Spleen (tissue), 11 donors: ENCODE results near the gene MDH2. TPM values are rescaled to one million over a fixed set of nuclear protein-coding genes. Genes with fewer than 3 reads are reported as not detected.
A peak's percentile ranks its signal among the peaks of the same experiment; 100 is the strongest.

ENCODE experiments used
- DNase-seq: peaks from one replicate; pipeline ENCODE4 v3.0.0-alpha.2; 2020
- H3K27ac ChIP-seq, 8 donors: fragments of 200-600 bp; sonication (generic) in 7 of 8; 1 replicate in 4 of 8; 2 replicates in 4 of 8; pipeline versions ENCODE4 v1.5.0 to v1.8.0; 2016 to 2021; ENCODE audit warnings: inconsistent platforms in 4 of 8, mild to moderate bottlenecking in 4 of 8, moderate library complexity in 1 of 8
- H3K27me3 ChIP-seq, 7 donors: fragments of 200-600 bp; sonication (generic) in 6 of 7; replicated peaks in 1 of 7; 1 replicate in 4 of 7; 2 replicates in 3 of 7; pipeline versions ENCODE4 v1.5.0 to v1.8.0; 2016 to 2021; ENCODE audit warnings: inconsistent platforms in 3 of 7, mild to moderate bottlenecking in 1 of 7
- H3K36me3 ChIP-seq, 6 donors: fragments of 200-600 bp; sonication (generic) in 5 of 6; 1 replicate in 4 of 6; 2 replicates in 2 of 6; pipeline versions ENCODE4 v1.5.0 to v1.8.0; 2016 to 2021; ENCODE audit warnings: inconsistent platforms in 2 of 6
- H3K4me1 ChIP-seq, 6 donors: fragments of 200-600 bp; sonication (generic) in 5 of 6; 1 replicate in 3 of 6; 2 replicates in 3 of 6; pipeline versions ENCODE4 v1.5.0 to v1.8.0; 2016 to 2021; ENCODE audit warnings: inconsistent platforms in 3 of 6
- H3K4me3 ChIP-seq, 8 donors: fragments of 200-600 bp; sonication (generic) in 7 of 8; 1 replicate in 4 of 8; 2 replicates in 4 of 8; pipeline versions ENCODE4 v1.5.0 to v1.8.0; 2016 to 2021; ENCODE audit warnings: inconsistent platforms in 4 of 8, mild to moderate bottlenecking in 4 of 8, moderate library complexity in 2 of 8
- H3K9me3 ChIP-seq, 8 donors: fragments of 200-600 bp; sonication (generic) in 7 of 8; 1 replicate in 4 of 8; 2 replicates in 4 of 8; pipeline versions ENCODE4 v1.5.0 to v1.8.0; 2016 to 2021; ENCODE audit warnings: inconsistent platforms in 4 of 8
- POLR2A ChIP-seq, 3 donors: fragments of 450-650 bp; IDR thresholded peaks; one replicate each; pipeline ENCODE4 v1.5.1; 2017; ENCODE audit warnings: antibody characterized with exemption in 3 of 3, mild to moderate bottlenecking in 1 of 3
- POLR2AphosphoS5 ChIP-seq, 3 donors: sonication (generic); formaldehyde crosslinking; IDR thresholded peaks; one replicate each; pipeline ENCODE4 v1.5.1; 2017; ENCODE audit warnings: antibody characterized with exemption in 3 of 3
- WGBS, 5 donors: extraction: QIAGEN DNeasy Blood & Tissue Kit in 3 of 5; methylation state at CpG; one replicate each; pipeline versions ENCODE4 v1.1.5 to v1.1.7; 2013 to 2018; 5-methylcytosine and 5-hydroxymethylcytosine counted together
- intact Hi-C: fragments of 100-400 bp; cut with DNase I; formaldehyde crosslinking; loops from one replicate; pipeline ENCODE4 v1.15.0; 2023; ENCODE audit warnings: low total_unique reads
- polyA plus RNA-seq, 3 donors: library from polyadenylated mRNA; stranded (reverse); fragments of 200-250 nt; gene quantifications; one replicate each; pipeline ENCODE4 v1.2.1, GENCODE V29; 2013
- total RNA-seq, 7 donors: library from RNA; depleted of rRNA in 3 of 7; stranded (reverse); fragments of >200 nt in 3 of 7; fragmentation: NEBNext Ultra II Directional in 4 of 7; extraction: Animal tissue kit (Norgen Biotek cat#: 25700) in 4 of 7; gene quantifications; one replicate each; pipeline versions ENCODE4 v1.1.0 to v1.2.1, GENCODE V29; 2016 to 2021
- TF ChIP-seq, protein P1 (sequence below), 11 experiments: fragments of 200-600 bp in 7 of 11; fragments of 450-650 bp in 4 of 11; sonication (generic) in 4 of 11; IDR thresholded peaks in 8 of 11; conservative IDR thresholded peaks in 3 of 11; 1 replicate in 7 of 11; 2 replicates in 4 of 11; pipeline versions ENCODE4 v1.4.0 to v1.8.0; 2016 to 2021; ENCODE audit warnings: antibody characterized with exemption in 11 of 11, inconsistent platforms in 4 of 11, mild to moderate bottlenecking in 1 of 11
- donor health status: healthy with polysubstance abuse.
- donor health status: DM: no; HTN: no; CAD: no; lungs with moderate emphysema.
- donor health status: DM: no; HTN: no; CAD: no.
- donor health status: Bipolar disorder and iron deficiency.
- donor health status: healthy.
- donor health status: DM: no; HTN: no; CAD: no.
- donor health status: DM: yes; HTN: yes; CAD: no.

MDH2 gene
- total and polyA plus RNA-seq, 10 donors = 45.5 to 129 (median 76.6) TPM

DNA sequence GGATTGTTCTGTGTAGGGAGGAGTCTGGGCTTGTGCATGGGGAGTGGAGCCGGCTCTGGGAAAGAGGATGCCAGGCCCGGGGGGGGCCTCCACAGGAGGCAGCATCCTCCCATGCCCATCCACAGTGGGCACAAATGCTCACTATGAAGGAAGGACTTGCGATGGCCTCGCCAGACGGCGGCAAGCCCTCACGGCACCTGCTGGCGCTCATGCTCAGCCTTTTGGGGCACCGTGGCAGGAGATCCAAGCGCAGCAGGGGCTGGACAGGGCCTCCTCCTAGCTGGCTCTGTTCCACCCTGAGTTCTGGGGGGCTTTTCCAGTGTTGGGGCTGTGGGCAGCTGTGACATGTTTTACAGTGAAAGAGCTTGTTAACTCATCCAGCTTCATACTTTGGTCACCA lies 15.2 kb downstream of the MDH2 start:
- peaks cover 0 to 10% (median 4%) of the 10 kb centered on the region in 6 donors for H3K4me1 ChIP-seq
- 92 to 98% (median 95%) methylated on average over 2 to 10 of the region's 10 CpGs for WGBS, 5 donors
- intact Hi-C loops = no loop called here
- no peaks in the 10 kb centered on the region for H3K9me3 ChIP-seq
- DNase-seq = no peak
- peaks cover 3 to 100% (median 97%) of the 10 kb centered on the region in 6 donors for H3K36me3 ChIP-seq
- no peak for TF ChIP-seq POLR2A (IDR thresholded peaks at IDR 0.05)
- TF ChIP-seq, protein P1, sequence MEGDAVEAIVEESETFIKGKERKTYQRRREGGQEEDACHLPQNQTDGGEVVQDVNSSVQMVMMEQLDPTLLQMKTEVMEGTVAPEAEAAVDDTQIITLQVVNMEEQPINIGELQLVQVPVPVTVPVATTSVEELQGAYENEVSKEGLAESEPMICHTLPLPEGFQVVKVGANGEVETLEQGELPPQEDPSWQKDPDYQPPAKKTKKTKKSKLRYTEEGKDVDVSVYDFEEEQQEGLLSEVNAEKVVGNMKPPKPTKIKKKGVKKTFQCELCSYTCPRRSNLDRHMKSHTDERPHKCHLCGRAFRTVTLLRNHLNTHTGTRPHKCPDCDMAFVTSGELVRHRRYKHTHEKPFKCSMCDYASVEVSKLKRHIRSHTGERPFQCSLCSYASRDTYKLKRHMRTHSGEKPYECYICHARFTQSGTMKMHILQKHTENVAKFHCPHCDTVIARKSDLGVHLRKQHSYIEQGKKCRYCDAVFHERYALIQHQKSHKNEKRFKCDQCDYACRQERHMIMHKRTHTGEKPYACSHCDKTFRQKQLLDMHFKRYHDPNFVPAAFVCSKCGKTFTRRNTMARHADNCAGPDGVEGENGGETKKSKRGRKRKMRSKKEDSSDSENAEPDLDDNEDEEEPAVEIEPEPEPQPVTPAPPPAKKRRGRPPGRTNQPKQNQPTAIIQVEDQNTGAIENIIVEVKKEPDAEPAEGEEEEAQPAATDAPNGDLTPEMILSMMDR (IDR thresholded peaks at IDR 0.05 in 8 of 11, conservative IDR thresholded peaks at IDR 0.05 in 3 of 11) = no peak
- peak in 1 of 3 donors; percentile 38 for TF ChIP-seq POLR2AphosphoS5 (IDR thresholded peaks at IDR 0.05)
- no peak overlapping the region for H3K4me3 ChIP-seq
- no peak overlapping the region for H3K27ac ChIP-seq
- no peaks in the 10 kb centered on the region for H3K27me3 ChIP-seq

DNA sequence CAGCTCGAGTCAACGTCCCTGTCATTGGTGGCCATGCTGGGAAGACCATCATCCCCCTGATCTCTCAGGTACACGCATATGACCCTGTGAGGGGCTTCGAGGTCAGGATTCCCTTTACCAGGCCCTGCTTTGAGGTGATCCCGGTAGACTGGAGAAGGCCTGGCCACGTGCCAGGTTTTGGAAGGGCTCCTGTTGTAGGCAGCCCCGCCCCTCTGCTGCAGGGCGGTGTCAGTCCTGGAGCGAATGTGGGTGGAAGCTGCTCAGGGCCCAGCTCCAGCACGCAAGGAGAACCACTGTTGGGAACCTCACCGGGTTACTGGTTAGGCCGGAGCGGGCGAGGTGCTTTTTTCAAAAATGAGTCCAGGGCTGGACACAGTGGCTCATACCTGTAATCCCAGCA lies 15.6 kb downstream of the MDH2 start:
- Histone ChIP-seq H3K9me3 (no peaks in the 10 kb centered on the region), H3K4me1 (peaks cover 0 to 6% (median 2%) of the 10 kb centered on the region in 6 donors), H3K27me3 (no peaks in the 10 kb centered on the region), H3K27ac (no peak overlapping the region), H3K36me3 (peaks cover 3 to 96% (median 93%) of the 10 kb centered on the region in 6 donors), H3K4me3 (no peak overlapping the region)
- intact Hi-C loops = no loop called here
- TF ChIP-seq, protein P1 (IDR thresholded peaks at IDR 0.05 in 8 of 11, conservative IDR thresholded peaks at IDR 0.05 in 3 of 11) = no peak
- peak in 1 of 3 donors; percentile 5 for TF ChIP-seq POLR2AphosphoS5 (IDR thresholded peaks at IDR 0.05)
- 81 to 91% (median 90%) methylated on average over 8 to 14 of the region's 14 CpGs for WGBS, 5 donors
- DNase-seq = peak; percentile 58

DNA sequence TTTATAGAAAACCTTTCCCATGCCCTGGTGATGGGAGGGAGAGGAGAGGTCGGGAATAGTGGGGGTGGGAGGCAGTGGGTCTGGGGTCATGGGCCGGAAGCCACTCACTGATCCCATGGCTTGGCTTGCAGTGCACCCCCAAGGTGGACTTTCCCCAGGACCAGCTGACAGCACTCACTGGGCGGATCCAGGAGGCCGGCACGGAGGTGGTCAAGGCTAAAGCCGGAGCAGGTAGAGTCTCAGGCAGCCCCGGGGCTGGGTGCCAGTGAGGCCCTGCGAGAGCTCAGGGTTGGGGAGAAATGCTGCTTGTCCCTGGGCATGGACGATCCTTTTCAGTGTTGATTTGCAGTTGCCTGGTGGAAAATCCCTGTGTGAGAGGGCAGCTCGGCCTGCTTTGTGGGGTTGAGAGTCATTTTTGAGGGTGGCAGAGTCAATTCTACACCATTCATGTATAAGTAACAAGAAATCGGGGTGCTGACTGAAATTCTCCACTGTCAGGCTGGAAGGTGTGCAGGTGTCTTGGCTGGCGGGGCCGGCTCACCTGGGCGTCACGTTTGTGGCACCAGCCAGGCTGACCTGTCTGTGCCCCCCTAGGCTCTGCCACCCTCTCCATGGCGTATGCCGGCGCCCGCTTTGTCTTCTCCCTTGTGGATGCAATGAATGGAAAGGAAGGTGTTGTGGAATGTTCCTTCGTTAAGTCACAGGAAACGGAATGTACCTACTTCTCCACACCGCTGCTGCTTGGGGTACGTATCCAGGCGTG lies 16.5 kb downstream of the MDH2 start:
- no peaks in the 10 kb centered on the region for H3K27me3 ChIP-seq
- no peak overlapping the region for H3K4me3 ChIP-seq
- intact Hi-C loops = no loop called here
- peak; percentile 54 for DNase-seq
- H3K4me1 ChIP-seq = peaks cover 0 to 9% (median 5%) of the 10 kb centered on the region in 6 donors
- peaks cover 0 to 87% (median 84%) of the 10 kb centered on the region in 6 donors for H3K36me3 ChIP-seq
- TF ChIP-seq POLR2AphosphoS5 (IDR thresholded peaks at IDR 0.05) = no peak
- TF ChIP-seq, protein P1 (IDR thresholded peaks at IDR 0.05 in 8 of 11, conservative IDR thresholded peaks at IDR 0.05 in 3 of 11) = no peak
- WGBS, 5 donors = 93 to 98% (median 95%) methylated on average over 23 to 24 of the region's 24 CpGs
- H3K9me3 ChIP-seq = no peaks in the 10 kb centered on the region
- no peak overlapping the region for H3K27ac ChIP-seq

DNA sequence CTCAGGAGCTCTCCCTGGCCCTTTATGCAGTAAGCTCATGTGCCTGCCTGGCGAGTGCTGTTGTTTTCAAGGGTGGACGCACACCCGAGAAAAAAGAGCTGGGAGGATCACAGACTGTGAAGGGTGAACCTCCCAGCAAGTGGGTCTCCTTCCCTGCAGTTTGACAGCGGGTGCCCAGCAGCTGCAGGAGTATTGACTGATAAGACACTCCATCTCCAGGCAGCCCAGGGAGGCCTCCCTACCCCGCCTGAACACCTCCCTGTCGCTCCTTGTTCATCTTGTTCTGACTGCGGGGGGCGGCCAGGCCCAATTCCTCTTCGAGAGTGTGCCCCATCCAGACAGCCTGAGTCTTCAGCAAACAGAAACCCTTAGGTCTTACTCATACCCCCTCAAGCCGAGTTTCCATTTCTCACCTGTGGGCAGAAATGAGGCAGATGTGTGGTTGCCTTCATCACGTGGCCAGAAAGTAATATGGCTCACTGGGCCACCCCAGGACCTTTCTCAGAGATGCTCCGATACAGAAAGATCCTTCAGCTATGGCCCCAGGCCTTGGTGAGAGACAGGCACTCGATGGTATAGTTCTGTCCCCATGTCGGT lies 17.2 kb downstream of the MDH2 start:
- Histone ChIP-seq H3K36me3 (peaks cover 0 to 80% (median 77%) of the 10 kb centered on the region in 6 donors), H3K27me3 (no peaks in the 10 kb centered on the region), H3K4me3 (no peak overlapping the region), H3K27ac (no peak overlapping the region), H3K4me1 (peaks cover 0 to 16% (median 9%) of the 10 kb centered on the region in 6 donors), H3K9me3 (no peaks in the 10 kb centered on the region)
- intact Hi-C loops = no loop called here
- no peak for TF ChIP-seq POLR2AphosphoS5 (IDR thresholded peaks at IDR 0.05)
- TF ChIP-seq POLR2A (IDR thresholded peaks at IDR 0.05) = no peak
- 84 to 94% (median 88%) methylated on average over 14 of the region's 14 CpGs for WGBS, 5 donors
- no peak for DNase-seq
